Activated T-cell treated with anti-CD3 and anti-CD28 coated beads, Interleukin-2, amount 50 U/mL, for 4 hours (primary cell): ENCODE results near the gene GTF3C2. TPM values are rescaled to one million over a fixed set of nuclear protein-coding genes. Genes with fewer than 3 reads are reported as not detected.

Experiments used
- ATAC-seq, 2 donors: fragments of 200-7000 bp; cut with Tn5 transposase; one replicate each; pipeline ENCODE4 v1.10.0; 2021
- DNase-seq: peaks from one replicate; pipeline ENCODE4 v3.0.0-alpha.2; 2020
- H3K27me3 Mint-ChIP-seq: one replicate; pipeline ENCODE4 v1.8.0; 2021; ENCODE audit warnings: low read depth, mixed read lengths
- H3K36me3 Mint-ChIP-seq: one replicate; pipeline ENCODE4 v1.8.0; 2022; ENCODE audit warnings: mixed read lengths; ENCODE audit not compliant: insufficient read depth
- H3K4me1 Mint-ChIP-seq: one replicate; pipeline ENCODE4 v1.8.0; 2021; ENCODE audit warnings: low read depth, mixed read lengths
- H3K4me3 Mint-ChIP-seq: one replicate; pipeline ENCODE4 v1.8.0; 2021; ENCODE audit warnings: mild to moderate bottlenecking, moderate library complexity, mixed read lengths
- H3K9me3 Mint-ChIP-seq: one replicate; pipeline ENCODE4 v1.8.0; 2021; ENCODE audit warnings: mixed read lengths
- total RNA-seq, 3 donors: library from RNA; stranded (reverse); gene quantifications; one replicate each; pipeline ENCODE4 v1.2.1, GENCODE V29; 2021

GTF3C2 gene
- total RNA-seq, 3 donors from 2014 or later: 102 to 110 (median 107) TPM

- H3K36me3 Mint-ChIP-seq: no peaks in the 10 kb centered on the region
- H3K4me1 Mint-ChIP-seq: peaks cover 1% of the 10 kb centered on the region
- ATAC-seq (no peak), DNase-seq (no peak)
- H3K27me3 Mint-ChIP-seq: peaks cover 21% of the 10 kb centered on the region
- H3K4me3 Mint-ChIP-seq: no peak within 1 kb of the TSS
- no peaks in the 10 kb centered on the region for H3K9me3 Mint-ChIP-seq
Observed at GRCh38 chr2:27281855-27282559, 74.6 kb downstream of the GTF3C2 start, which contains the start of gene TRIM54. TSS of gene TRIM54 (plus strand) at chr2:27282429. CDS start at chr2:27282732, 303 bp downstream.

- peaks cover 21% of the 10 kb centered on the region for H3K27me3 Mint-ChIP-seq
- no peaks in the 10 kb centered on the region for H3K9me3 Mint-ChIP-seq
- ATAC-seq (no peak), DNase-seq (no peak)
- no peak overlapping the region for H3K4me3 Mint-ChIP-seq
- peaks cover 1% of the 10 kb centered on the region for H3K4me1 Mint-ChIP-seq
- H3K36me3 Mint-ChIP-seq: no peaks in the 10 kb centered on the region
Observed at GRCh38 chr2:27281442-27281841, 75.1 kb downstream of the GTF3C2 start.

- Mint-ChIP-seq H3K4me3 (no peak overlapping the region), H3K4me1 (peaks cover 1% of the 10 kb centered on the region), H3K9me3 (no peaks in the 10 kb centered on the region), H3K36me3 (no peaks in the 10 kb centered on the region), H3K27me3 (peaks cover 21% of the 10 kb centered on the region)
- DNase-seq (no peak), ATAC-seq (no peak)
Observed at GRCh38 chr2:27280826-27281225, 75.7 kb downstream of the GTF3C2 start.

- Mint-ChIP-seq H3K27me3 (peaks cover 21% of the 10 kb centered on the region), H3K36me3 (no peaks in the 10 kb centered on the region), H3K9me3 (no peaks in the 10 kb centered on the region), H3K4me1 (peaks cover 1% of the 10 kb centered on the region), H3K4me3 (no peak overlapping the region)
- DNase-seq: no peak
- ATAC-seq: no peak
Observed at GRCh38 chr2:27278010-27278409, 78.6 kb downstream of the GTF3C2 start.

Other genes starting within 250 kb of the GTF3C2 start
- 1 to 10 TPM; 2.6 to 7.3 (median 2.7) TPM for gene CGREF1, start 237.6 kb downstream of the GTF3C2 start, total RNA-seq
- not detected for gene ABHD1, start 232.9 kb downstream of the GTF3C2 start, total RNA-seq
- gene PREB, start 222.1 kb downstream of the GTF3C2 start, total RNA-seq: 100 to 1,000 TPM in 2 of 3 donors, 10 to 100 TPM in 1; 98.0 to 119 (median 106) TPM
- not detected for gene PRR30, start 217.4 kb downstream of the GTF3C2 start, total RNA-seq
- gene TCF23, start 207.8 kb downstream of the GTF3C2 start, total RNA-seq: not detected
- gene ATRAID, start 144.7 kb downstream of the GTF3C2 start, total RNA-seq: 10 to 100 TPM; 84.1 to 91.7 (median 85.1) TPM
- 100 to 1,000 TPM; 128 to 143 (median 141) TPM for gene SLC5A6, start 144.5 kb downstream of the GTF3C2 start, total RNA-seq
- gene CAD, start 139.4 kb downstream of the GTF3C2 start, total RNA-seq: 100 to 1,000 TPM; 162 to 201 (median 185) TPM
- under 1 TPM; 0.15 to 0.43 (median 0.18) TPM for gene SLC30A3, start 93.7 kb downstream of the GTF3C2 start, total RNA-seq
- not detected for gene DNAJC5G, start 81.3 kb downstream of the GTF3C2 start, total RNA-seq
- gene TRIM54, start 74.3 kb downstream of the GTF3C2 start, total RNA-seq: under 1 TPM; 0.21 to 0.40 (median 0.22) TPM
- gene UCN, start 48.3 kb downstream of the GTF3C2 start, total RNA-seq: 1 to 10 TPM in 1 of 3 donors, under 1 TPM in 2; 0.71 to 1.1 (median 0.78) TPM
- gene MPV17, start 33.7 kb downstream of the GTF3C2 start, total RNA-seq: 10 to 100 TPM; 84.6 to 89.4 (median 87.5) TPM
- gene EIF2B4, start 13.6 kb upstream of the GTF3C2 start, total RNA-seq: 10 to 100 TPM; 63.4 to 69.8 (median 65.0) TPM
- 100 to 1,000 TPM; 117 to 125 (median 123) TPM for gene SNX17, start 13.9 kb upstream of the GTF3C2 start, total RNA-seq
- gene ZNF513, start 24.0 kb upstream of the GTF3C2 start, total RNA-seq: 10 to 100 TPM in 2 of 3 donors, 1 to 10 TPM in 1; 8.4 to 11.0 (median 10.4) TPM
- 100 to 1,000 TPM; 177 to 208 (median 186) TPM for gene PPM1G, start 52.8 kb upstream of the GTF3C2 start, total RNA-seq
- 100 to 1,000 TPM in 1 of 3 donors, 10 to 100 TPM in 2; 99.0 to 103 (median 99.4) TPM for gene NRBP1, start 71.9 kb upstream of the GTF3C2 start, total RNA-seq
- gene KRTCAP3, start 85.6 kb upstream of the GTF3C2 start, total RNA-seq: 1 to 10 TPM; 4.8 to 5.4 (median 5.2) TPM
- gene IFT172, start 133.0 kb upstream of the GTF3C2 start, total RNA-seq: 1 to 10 TPM; 5.2 to 7.5 (median 6.7) TPM
- under 1 TPM in 1 of 3 donors, not detected in 2; 0.11 TPM for gene FNDC4, start 138.4 kb upstream of the GTF3C2 start, total RNA-seq
- gene GCKR, start 140.1 kb upstream of the GTF3C2 start, total RNA-seq: not detected
- gene ZNF512, start 226.3 kb upstream of the GTF3C2 start, total RNA-seq: 10 to 100 TPM; 13.6 to 16.6 (median 16.4) TPM